Mesenchymal stem cell (in vitro differentiated cells and primary cell): ENCODE results near the gene CHMP6.
"Not testable (repeated sequence)": the region's sequence is repeated elsewhere in the genome, so short reads cannot be mapped to it uniquely, and the experiment has no call there.

Experiments
- DNase-seq: peaks from one replicate; pipeline ENCODE4 v3.0.0-alpha.2; 2013
- H2AFZ ChIP-seq: one replicate; pipeline ENCODE4 v1.6.1; 2013; ENCODE audit warnings: low read depth, mild to moderate bottlenecking, control low read depth, inconsistent platforms, low read length, moderate library complexity
- H2AK5ac ChIP-seq: 2 replicates; pipeline ENCODE4 v1.6.1; 2013; ENCODE audit warnings: low read length, moderate library complexity, mild to moderate bottlenecking, inconsistent platforms; ENCODE audit not compliant: severe bottlenecking
- H2BK120ac ChIP-seq: one replicate; pipeline ENCODE4 v1.6.1; 2013; ENCODE audit warnings: low read depth, mild to moderate bottlenecking, inconsistent platforms, low read length, moderate library complexity
- H2BK12ac ChIP-seq, 2 experiments: one replicate each; pipeline ENCODE4 v1.6.1; 2013; ENCODE audit warnings: inconsistent platforms in 2 of 2, low read length in 2 of 2, mild to moderate bottlenecking in 2 of 2, moderate library complexity in 2 of 2, control low read depth in 1 of 2
- H2BK15ac ChIP-seq: one replicate; pipeline ENCODE4 v1.6.1; 2013; ENCODE audit warnings: mild to moderate bottlenecking, low read depth, inconsistent platforms; ENCODE audit not compliant: poor library complexity, severe bottlenecking
- H2BK5ac ChIP-seq: 2 replicates; pipeline ENCODE4 v1.6.1; 2013; ENCODE audit warnings: low read depth, mild to moderate bottlenecking, low read length, control low read depth, inconsistent platforms; ENCODE audit not compliant: poor library complexity, severe bottlenecking
- H3K14ac ChIP-seq, 2 experiments: one replicate each; pipeline ENCODE4 v1.6.1; 2013; ENCODE audit warnings: inconsistent platforms in 2 of 2, low read length in 2 of 2, control low read depth in 1 of 2, mild to moderate bottlenecking in 1 of 2, moderate library complexity in 1 of 2
- H3K18ac ChIP-seq, 2 experiments: one replicate each; pipeline ENCODE4 v1.6.1; 2013; ENCODE audit warnings: inconsistent platforms in 2 of 2, low read length in 2 of 2, control low read depth in 1 of 2, low read depth in 1 of 2, mild to moderate bottlenecking in 1 of 2
- H3K23ac ChIP-seq, 2 experiments: one replicate each; pipeline ENCODE4 v1.6.1; 2013; ENCODE audit warnings: inconsistent platforms in 2 of 2, low read length in 2 of 2, mild to moderate bottlenecking in 2 of 2, moderate library complexity in 2 of 2, control low read depth in 1 of 2
- H3K27ac ChIP-seq: 2 replicates; pipeline ENCODE4 v1.5.1; 2013; ENCODE audit warnings: mild to moderate bottlenecking, moderate library complexity, low read length, control low read depth, inconsistent platforms; ENCODE audit not compliant: poor library complexity, severe bottlenecking
- H3K27me3 ChIP-seq, 2 experiments: 2 replicates each; pipeline versions ENCODE4 v1.6.1 to v1.7.0; 2013; ENCODE audit warnings: low read length in 2 of 2, mild to moderate bottlenecking in 2 of 2, moderate library complexity in 2 of 2, control low read depth in 1 of 2, inconsistent platforms in 1 of 2; ENCODE audit not compliant: control insufficient read depth in 1 of 2, insufficient read depth in 1 of 2
- H3K36me3 ChIP-seq, 2 experiments: 2 replicates each; pipeline versions ENCODE4 v1.6.1 to v1.7.0; 2013; ENCODE audit warnings: low read length in 2 of 2, control low read depth in 1 of 2, inconsistent platforms in 1 of 2, low read depth in 1 of 2, mild to moderate bottlenecking in 1 of 2; ENCODE audit not compliant: insufficient read depth in 2 of 2, control insufficient read depth in 1 of 2
- H3K4ac ChIP-seq, 2 experiments: one replicate each; pipeline ENCODE4 v1.6.1; 2013; ENCODE audit warnings: inconsistent platforms in 2 of 2, low read length in 2 of 2, mild to moderate bottlenecking in 2 of 2, moderate library complexity in 2 of 2, control low read depth in 1 of 2, low read depth in 1 of 2
- H3K4me1 ChIP-seq: 2 replicates; pipeline ENCODE4 v1.6.1; 2013; ENCODE audit warnings: low read depth, low read length, control low read depth; ENCODE audit not compliant: control insufficient read depth, insufficient read depth
- H3K4me2 ChIP-seq: 2 replicates; pipeline ENCODE4 v1.6.1; 2013; ENCODE audit warnings: low read length, mild to moderate bottlenecking, inconsistent platforms; ENCODE audit not compliant: poor library complexity, severe bottlenecking
- H3K4me3 ChIP-seq, 2 experiments: 2 replicates each; pipeline versions ENCODE4 v1.5.1 to v1.7.0; 2013; ENCODE audit warnings: low read length in 2 of 2, mild to moderate bottlenecking in 2 of 2, control low read depth in 1 of 2, low read depth in 1 of 2; ENCODE audit not compliant: insufficient read depth in 1 of 2
- H3K79me1 ChIP-seq: replicated peaks from 2 replicates; pipeline ENCODE4 v1.6.1; 2013; ENCODE audit warnings: mild to moderate bottlenecking, control low read depth, low read length, inconsistent platforms; ENCODE audit not compliant: poor library complexity, severe bottlenecking
- H3K9ac ChIP-seq: 2 replicates; pipeline ENCODE4 v1.7.0; 2013; ENCODE audit warnings: mild to moderate bottlenecking, low read length, moderate library complexity
- H3K9me3 ChIP-seq: 2 replicates; pipeline ENCODE4 v1.7.0; 2013; ENCODE audit warnings: mild to moderate bottlenecking, low read length; ENCODE audit not compliant: control insufficient read depth
- H4K8ac ChIP-seq: one replicate; pipeline ENCODE4 v1.6.1; 2013; ENCODE audit warnings: inconsistent platforms, mild to moderate bottlenecking, low read length, moderate library complexity
- H4K91ac ChIP-seq: one replicate; pipeline ENCODE4 v1.6.1; 2013; ENCODE audit warnings: mild to moderate bottlenecking, low read length, inconsistent platforms
- WGBS: methylation state at CpG from one replicate; pipeline ENCODE4 v1.1.7; 2013; ENCODE audit warnings: mixed read lengths; 5-methylcytosine and 5-hydroxymethylcytosine counted together

Gene CHMP6

DNA sequence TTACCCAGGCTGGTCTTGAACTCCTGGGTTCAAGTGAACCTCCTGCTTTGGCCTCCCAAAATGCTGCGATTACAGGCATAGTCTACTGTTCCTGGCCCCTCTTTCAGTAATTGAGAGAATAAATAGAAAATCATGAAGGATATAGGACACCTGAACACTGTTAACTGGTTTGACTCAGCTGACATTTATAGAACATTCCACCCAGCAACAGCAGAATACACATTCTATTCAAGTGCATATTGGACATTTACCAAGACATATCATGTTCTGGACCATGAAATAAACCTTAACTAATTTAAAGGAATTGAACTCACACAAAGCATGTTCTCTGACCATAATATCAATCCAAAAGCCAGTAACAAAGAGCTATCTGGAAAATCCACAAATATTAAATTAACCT lies 23.5 kb downstream of the CHMP6 start:
- Histone ChIP-seq H3K4ac (no peak overlapping the region), H2BK12ac (no peak overlapping the region), H3K18ac (no peak overlapping the region), H3K4me3 (no peak overlapping the region), H2BK120ac (no peak overlapping the region), H2BK5ac (no peak overlapping the region), H3K23ac (no peak overlapping the region), H2AK5ac (no peak overlapping the region), H3K9me3 (peaks cover 16% of the 10 kb centered on the region), H3K27ac (no peak overlapping the region), H3K9ac (no peak overlapping the region), H3K36me3 (no peaks in the 10 kb centered on the region), H3K79me1 (no peaks in the 10 kb centered on the region), H3K4me2 (no peak overlapping the region), H4K91ac (no peak overlapping the region), H4K8ac (no peak overlapping the region), H2BK15ac (no peak overlapping the region), H3K14ac (no peak overlapping the region), H3K4me1 (peaks cover 5% of the 10 kb centered on the region), H3K27me3 (peaks cover 0 to 8% of the 10 kb centered on the region in 2 experiments), H2AFZ (no peak overlapping the region)
- WGBS, result 100% methylated on average over 1 of the region's 1 CpG
- DNase-seq, result no peak

- H3K4me2 ChIP-seq, result no peak overlapping the region
These were observed 24.9 kb downstream of the CHMP6 start for GRCh38 chr17:81016575-81016974.

GRCh38 chr17:81017330-81017729 lies 25.7 kb downstream of the CHMP6 start:
- H2AFZ ChIP-seq, H3K79me1 ChIP-seq, H2BK5ac ChIP-seq, H3K27me3 ChIP-seq, H3K4me2 ChIP-seq, DNase-seq, H3K36me3 ChIP-seq, H3K9me3 ChIP-seq, H3K4me1 ChIP-seq, H4K8ac ChIP-seq, H3K23ac ChIP-seq, H4K91ac ChIP-seq, H3K4me3 ChIP-seq, H2BK120ac ChIP-seq, H3K14ac ChIP-seq, H3K4ac ChIP-seq, H3K27ac ChIP-seq, H2AK5ac ChIP-seq, H3K18ac ChIP-seq, H2BK12ac ChIP-seq, H3K9ac ChIP-seq, H2BK15ac ChIP-seq: not testable (repeated sequence)
- WGBS, result 93% methylated on average over 4 of the region's 4 CpGs

More at GRCh38 chr17:81016575-81016974, 24.9 kb downstream of the CHMP6 start:
- H3K27me3 ChIP-seq, result peaks cover 0 to 6% of the 10 kb centered on the region in 2 experiments
- no peak overlapping the region for H3K4ac ChIP-seq
- H3K4me3 ChIP-seq, result no peak overlapping the region
- H3K9ac ChIP-seq, result no peak overlapping the region
- H2BK5ac ChIP-seq, result no peak overlapping the region
- no peak overlapping the region for H2AK5ac ChIP-seq
- no peaks in the 10 kb centered on the region for H3K79me1 ChIP-seq
- H3K14ac ChIP-seq, result no peak overlapping the region
- H4K8ac ChIP-seq, result no peak overlapping the region
- no peak overlapping the region for H2AFZ ChIP-seq
- no peak overlapping the region for H3K18ac ChIP-seq
- no peak overlapping the region for H3K27ac ChIP-seq
- H2BK15ac ChIP-seq, result no peak overlapping the region
- DNase-seq, result no peak
- H3K9me3 ChIP-seq, result peaks cover 8% of the 10 kb centered on the region
- H3K36me3 ChIP-seq, result no peaks in the 10 kb centered on the region
- H2BK12ac ChIP-seq, result no peak overlapping the region
- no peak overlapping the region for H4K91ac ChIP-seq
- no peak overlapping the region for H2BK120ac ChIP-seq
- 95% methylated on average over 2 of the region's 2 CpGs for WGBS
- H3K23ac ChIP-seq, result no peak overlapping the region
- peaks cover 5% of the 10 kb centered on the region for H3K4me1 ChIP-seq

DNA sequence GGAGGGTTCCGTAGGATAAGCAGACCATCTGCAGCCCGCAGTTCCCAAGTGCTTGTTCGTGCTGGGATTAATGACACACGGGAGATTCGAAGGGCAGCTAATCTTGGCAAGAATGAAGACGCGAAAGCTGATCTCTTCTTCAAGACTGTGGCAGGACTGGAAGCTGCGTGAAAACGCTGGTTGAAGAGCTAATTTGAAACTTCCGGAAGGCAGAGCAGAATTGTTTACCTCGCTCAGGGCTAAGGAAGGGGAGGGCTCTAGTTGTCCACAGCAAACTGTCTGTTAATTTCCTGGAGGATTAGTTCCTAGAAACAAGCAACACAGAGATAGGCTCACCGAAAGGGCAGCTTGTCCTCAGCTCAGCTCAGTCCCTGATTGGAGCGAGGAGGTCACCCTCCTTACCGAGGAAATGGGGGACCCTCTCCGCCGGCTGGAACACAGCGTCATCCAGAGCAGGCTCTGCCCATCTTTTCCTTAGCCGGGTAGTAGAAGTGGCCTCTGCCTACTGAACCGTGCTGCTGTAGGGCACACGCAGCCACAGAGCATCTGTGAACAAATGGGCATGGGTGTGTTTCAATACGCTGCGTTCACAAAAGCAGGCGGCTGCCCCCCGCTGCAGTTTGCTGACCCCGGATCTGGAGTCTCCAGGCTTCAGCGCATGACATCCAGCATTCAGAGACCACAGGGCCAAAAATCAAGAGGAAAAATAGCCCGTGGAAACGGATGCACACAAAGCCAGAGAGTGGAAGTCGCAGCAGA lies 26.6 kb downstream of the CHMP6 start:
- Histone ChIP-seq H3K4ac (peak overlapping the region in 1 of 2 experiments; percentile 47), H2AFZ (peak overlapping the region; percentile 75), H3K27ac (peak overlapping the region; percentile 3), H3K27me3 (peaks cover 0 to 8% of the 10 kb centered on the region in 2 experiments), H4K91ac (no peak overlapping the region), H3K23ac (peak overlapping the region in 1 of 2 experiments; percentile 85), H3K4me1 (peaks cover 9% of the 10 kb centered on the region), H3K4me3 (peak overlapping the region in 1 of 2 experiments; percentile 49), H2AK5ac (no peak overlapping the region), H2BK12ac (peak overlapping the region in 1 of 2 experiments; percentile 89), H2BK5ac (no peak overlapping the region), H3K9me3 (peaks cover 8% of the 10 kb centered on the region), H3K79me1 (no peaks in the 10 kb centered on the region), H3K36me3 (no peaks in the 10 kb centered on the region), H3K18ac (peak overlapping the region; percentile 72 to 86), H2BK15ac (no peak overlapping the region), H3K4me2 (peak overlapping the region; percentile 14), H4K8ac (peak overlapping the region; percentile 94), H3K9ac (peak overlapping the region; percentile 65), H2BK120ac (peak overlapping the region; percentile 39), H3K14ac (peak overlapping the region in 1 of 2 experiments; percentile 7)
- WGBS, result 67% methylated on average over 29 of the region's 29 CpGs
- DNase-seq, result peak; percentile 52
